HCEC 1CT (cell line): ENCODE data around the gene AKNA.

Source experiments
- DNase-seq: peaks from one replicate; pipeline ENCODE4 v3.0.0-alpha.2; 2017

Gene AKNA

DNA sequence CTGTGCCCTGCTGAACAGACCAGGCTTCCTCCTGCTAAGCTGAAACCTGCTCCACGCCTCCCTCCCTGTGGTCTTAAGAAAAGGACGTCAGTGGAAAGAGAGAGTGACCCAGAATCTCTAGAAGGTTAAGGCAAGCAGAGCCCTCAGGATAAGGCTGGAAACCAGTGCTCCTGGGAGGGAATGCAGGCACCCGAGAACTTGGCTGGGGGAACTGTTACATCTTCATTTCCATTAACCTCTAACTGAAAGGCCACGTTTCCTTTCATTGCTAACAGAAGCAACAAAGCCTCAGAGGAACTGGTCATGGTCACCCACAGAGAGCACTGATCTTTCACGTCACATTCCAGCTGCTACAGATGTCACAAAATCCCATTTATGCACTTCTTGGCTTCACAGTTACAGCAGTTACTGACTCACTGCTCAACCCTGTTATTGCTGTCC is 26.1 kb upstream of the AKNA start:
- DNase-seq: no peak

DNA sequence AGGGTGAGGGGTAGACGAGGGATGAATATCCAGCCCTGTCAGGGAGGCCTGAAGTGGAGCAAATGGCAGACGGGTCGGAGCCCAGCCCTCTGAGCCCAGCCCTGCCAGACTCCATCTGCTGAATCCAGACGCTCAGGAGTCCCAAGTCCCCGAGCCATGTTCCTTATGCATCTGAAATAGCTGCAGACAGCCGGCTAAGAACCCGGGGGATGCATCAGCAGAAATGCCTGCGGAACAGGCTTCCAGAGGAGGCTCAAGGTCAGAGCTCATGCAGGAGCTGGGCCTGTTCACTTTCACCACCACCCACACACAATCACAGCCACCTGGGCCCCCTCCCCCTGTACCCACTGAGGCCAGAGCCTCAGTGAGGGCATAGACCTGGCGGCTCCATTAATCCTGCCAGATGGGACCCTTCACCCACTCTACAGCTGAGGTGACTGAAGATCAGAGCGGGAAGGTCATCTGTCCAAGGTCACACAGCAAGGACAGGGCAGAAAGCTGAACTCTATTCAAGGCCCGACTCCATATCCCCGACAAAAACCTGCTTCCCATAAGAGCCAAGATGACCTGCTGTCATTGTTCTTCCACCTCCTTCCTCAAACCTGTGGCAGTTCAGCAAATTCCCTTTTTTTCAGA is 24.4 kb upstream of the AKNA start:
- DNase-seq: no peak

DNA sequence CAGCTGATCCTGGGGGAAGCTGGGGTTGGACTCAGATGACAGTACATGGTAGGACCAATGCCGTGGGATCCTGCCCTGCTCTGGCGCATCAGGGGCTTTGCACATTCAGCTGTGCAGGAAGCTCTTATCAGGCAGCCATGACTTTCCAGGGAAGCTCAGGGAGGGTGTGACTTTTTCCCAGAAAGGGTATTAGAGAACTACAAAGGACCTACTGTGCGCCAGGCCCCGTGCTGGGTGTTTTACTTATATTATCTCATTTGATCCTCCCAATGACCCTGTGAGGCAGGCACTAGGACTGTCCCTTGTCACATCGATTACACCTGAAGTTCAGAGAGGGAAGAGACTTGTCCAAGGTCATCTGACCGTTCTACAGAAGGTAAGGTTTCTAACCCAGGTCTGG is 23.7 kb upstream of the AKNA start:
- no peak for DNase-seq

- DNase-seq: no peak
Measured at GRCh38 chr9:114410910-114411309, 23.1 kb upstream of the AKNA start.

DNA sequence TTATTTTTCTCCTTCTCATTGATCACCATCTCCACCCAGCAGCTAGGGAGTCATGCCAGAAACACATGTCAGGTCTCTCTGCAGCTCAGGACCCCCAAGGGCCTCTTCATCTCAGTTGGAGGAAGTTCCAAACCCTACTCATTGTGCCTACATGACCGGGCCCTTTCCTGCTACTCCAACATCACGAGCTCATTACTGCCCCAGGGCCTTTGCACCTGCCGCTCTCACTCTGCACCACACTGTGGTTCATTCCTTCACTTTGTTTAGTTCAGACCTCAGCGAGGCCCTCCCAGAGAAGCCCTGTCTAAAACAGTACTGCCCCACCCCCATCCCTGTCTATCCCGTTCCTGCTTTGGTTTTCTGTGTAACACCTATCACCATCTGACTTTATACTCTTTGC is 22.1 kb upstream of the AKNA start:
- no peak for DNase-seq

GRCh38 chr9:114409103-114409780 is 21.5 kb upstream of the AKNA start:
- peak; percentile 22 for DNase-seq

DNA sequence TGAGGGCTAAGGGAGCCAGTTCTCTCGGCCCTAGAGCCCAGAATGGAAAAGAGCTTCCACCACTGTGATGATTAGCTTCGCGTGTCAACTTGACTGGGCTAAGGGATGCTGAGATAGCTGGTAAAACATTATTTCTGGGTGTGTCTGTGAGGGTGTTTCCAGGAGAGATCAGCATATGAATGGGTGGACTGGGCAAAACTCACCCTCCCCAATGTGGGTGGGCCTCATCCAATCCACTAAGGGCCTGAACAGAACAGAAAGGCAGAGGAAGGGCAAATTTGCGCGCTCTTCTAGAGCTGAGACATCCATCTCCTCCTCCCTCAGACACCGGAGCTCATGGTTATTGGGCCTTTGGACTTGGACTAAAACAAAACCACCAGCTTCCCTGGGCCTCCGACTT is 20.9 kb upstream of the AKNA start:
- DNase-seq: no peak

DNA sequence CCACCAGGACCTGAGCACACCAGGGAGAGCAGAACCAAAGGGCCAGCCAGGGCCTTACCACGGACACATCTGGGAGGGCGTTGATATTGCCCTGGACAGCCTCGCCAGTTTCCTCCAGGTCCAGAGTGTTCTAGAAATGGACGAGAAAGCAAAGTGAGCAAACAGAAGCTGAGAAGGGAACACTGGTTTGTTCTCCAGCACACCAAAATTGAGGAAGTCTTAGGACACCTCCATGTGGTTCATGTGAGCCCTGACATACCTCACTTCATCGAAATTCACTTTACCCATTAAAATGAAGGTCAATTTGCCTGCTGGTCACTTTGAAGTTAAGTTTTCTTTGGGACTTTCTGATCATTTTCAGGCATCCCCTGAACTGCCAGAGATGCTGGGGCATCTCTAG is 20.1 kb upstream of the AKNA start:
- no peak for DNase-seq

- DNase-seq: no peak
Measured at GRCh38 chr9:114406441-114406840, 18.7 kb upstream of the AKNA start.

DNA sequence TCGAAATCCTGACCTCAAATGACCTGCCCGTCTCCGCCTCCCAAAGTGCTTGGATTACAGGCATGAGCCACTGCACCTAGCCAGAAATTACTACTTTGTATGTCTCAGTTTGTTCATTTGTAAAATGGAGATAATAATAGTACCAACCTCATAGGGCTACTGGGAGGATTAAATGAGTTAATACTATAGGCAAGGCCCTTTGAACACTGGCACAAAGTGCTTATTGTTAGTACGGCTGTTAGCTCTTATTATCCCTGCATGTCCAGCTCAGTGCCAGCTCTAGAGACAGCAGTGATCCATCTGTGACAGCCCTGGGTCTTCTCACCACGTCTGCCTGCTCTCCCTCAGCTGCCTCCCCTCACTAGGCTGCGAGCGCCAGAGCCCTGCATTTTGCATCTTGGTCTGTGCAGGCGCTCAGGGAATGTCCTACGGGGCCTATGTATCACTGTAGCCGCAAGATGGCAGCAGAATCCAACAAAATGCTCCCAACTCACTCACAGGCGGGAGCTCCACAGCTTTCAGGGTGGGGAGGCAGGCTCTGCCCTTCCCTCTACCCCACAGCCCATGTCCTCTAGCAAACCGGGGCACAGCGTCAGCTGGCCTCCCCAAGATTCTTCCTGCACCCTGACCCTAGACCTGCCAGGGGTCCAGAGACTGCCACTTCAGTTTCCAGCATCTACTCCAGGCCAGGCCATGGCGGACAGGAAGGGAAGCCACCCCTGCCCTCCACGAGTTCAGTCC is 17.7 kb upstream of the AKNA start:
- peak; percentile 65 for DNase-seq

GRCh38 chr9:114404531-114404930 is 16.7 kb upstream of the AKNA start:
- DNase-seq: no peak

GRCh38 chr9:114403153-114403756 is 15.5 kb upstream of the AKNA start:
- no peak for DNase-seq

DNA sequence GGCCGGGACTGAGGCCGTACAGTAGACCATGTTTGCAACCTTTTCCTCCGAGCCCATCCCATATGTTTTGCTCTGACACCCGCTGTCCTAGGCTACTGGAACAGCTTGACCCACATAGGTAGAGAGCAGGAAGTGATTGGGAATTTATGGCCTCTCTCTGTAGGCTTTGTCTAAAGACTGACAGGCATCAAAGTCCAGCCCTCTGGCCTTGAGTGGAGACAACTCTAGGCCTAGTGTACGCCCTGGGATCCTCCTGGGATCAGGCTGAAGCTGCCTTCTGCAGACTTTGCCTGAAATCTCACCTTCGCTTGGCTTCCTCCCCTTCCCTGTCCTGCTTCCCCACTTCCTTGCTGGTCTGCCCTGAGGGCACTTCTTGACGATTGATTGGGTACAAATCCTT is 13.6 kb upstream of the AKNA start:
- DNase-seq: no peak

- DNase-seq: no peak
Measured at GRCh38 chr9:114400772-114401171, 13.0 kb upstream of the AKNA start.

DNA sequence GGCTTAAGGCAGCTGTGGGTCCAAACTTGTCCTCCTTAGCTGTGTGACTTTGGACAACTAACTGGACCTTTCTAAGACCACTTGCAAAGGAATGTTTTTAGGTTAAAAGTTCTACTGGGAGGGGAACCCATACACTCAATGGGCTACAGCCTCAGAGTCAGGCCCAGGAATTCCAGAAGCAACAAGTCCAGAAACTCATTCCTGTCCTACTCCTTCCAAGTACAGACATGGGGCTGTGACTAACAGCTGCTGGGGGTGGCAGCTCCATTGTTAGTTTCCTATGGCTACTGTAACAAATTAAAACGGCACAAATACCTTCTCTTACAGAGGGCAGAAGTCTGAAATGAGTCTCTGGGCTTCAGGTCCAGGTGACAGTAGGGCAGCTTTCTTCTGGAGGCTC is 12.4 kb upstream of the AKNA start:
- DNase-seq: no peak

DNA sequence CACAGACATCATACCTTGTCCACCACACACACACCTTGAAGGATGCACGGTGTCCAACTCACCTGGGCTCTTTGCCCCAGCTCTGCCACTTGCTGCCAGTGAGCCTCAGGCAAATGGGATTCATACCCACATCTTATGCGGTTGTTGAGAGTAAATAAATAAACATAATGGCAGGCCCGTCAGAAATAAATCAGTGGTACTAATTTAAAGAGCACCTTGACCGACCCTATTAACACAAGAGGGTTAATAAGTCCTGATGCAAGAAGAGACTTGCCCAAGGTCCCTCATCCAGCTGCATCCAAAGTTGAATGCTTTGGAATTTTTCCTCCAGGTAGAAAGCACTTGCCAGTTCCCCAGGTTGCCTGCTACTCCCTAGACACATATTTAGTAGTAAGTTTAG is 11.6 kb upstream of the AKNA start:
- no peak for DNase-seq

DNA sequence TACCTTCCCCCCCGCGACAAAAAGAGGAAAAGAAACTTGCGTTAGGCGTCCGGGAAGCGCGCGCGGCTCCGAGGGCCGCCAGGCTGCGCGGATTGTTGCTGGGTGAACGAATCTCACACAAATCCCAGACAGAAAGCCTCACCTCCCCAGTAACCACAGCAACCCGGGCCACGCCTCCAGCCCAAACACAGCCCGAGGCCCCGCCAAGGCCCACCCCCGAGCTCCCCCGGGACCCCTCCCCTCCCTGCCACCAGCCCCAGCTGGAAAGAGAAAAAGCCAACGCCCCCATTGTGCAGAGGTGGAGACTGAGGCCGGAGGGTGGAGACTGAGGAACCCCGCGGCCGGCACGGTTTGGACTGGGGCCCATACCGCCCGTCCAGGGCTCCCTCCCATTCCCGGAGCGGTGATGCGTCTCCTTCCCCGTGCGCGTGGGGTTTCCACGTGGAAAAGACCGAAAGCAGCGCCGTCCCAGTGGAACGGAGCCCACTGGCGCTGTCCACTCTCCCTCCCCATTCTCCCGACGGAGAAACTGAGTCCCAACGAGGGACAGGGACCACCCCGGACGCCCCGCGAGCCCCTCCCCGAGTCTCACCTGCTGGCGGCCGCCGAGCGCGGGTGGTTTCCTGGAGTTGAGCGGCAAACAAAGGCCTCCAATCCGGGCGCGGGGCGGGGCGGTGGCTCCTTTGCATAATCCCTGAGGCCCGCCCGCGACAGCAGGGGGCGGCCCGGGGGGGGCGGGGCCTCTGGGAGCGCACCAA is 10.2 kb upstream of the AKNA start:
- DNase-seq: peak; percentile 87

GRCh38 chr9:114397219-114397847 is 9.6 kb upstream of the AKNA start:
- DNase-seq: no peak

GRCh38 chr9:114396558-114397218 is 8.9 kb upstream of the AKNA start:
- DNase-seq: no peak

DNA sequence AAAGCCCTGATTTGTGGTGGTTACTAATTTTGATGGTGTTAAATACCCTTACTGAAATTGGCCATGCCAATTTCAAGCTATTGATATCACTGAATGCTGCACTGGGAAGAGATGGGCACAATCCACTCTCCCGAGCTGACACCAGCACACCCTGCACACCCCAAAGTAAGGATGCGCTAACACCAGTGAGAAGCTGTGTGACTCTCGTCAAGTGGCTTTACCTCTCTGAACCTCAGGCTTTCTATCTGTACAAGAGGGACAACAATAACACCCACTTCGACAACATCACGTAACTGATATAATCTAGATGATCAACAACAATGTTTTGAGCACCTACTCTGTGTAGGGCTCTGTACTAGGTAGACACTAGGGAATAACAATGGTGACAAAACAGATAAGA is 8.0 kb upstream of the AKNA start:
- DNase-seq: no peak

DNA sequence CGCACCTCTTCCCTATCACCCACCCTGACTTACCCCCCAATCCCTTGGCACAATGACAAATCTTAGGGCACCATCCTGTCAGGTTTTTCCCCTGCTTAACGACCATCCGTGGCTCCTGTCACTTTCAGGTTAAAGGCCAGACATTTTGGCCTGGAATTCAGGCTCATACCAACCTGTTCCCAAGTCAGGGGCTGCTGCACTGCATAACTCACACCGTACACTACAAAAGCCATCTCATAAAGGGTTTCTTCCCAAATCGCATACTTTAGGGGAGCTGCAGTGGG is 7.5 kb upstream of the AKNA start:
- no peak for DNase-seq
